Karpas-422 (cell line): Measurements from ENCODE around the gene OR4B1. TPM values are rescaled to one million over a fixed set of nuclear protein-coding genes. Genes with fewer than 3 reads are reported as not detected.
"Not testable (repeated sequence)": the region's sequence is repeated elsewhere in the genome, so short reads cannot be mapped to it uniquely, and the experiment has no call there.

Experiments
- DNase-seq: peaks from one replicate; pipeline ENCODE4 v3.0.0-alpha.2; 2015
- H2AFZ ChIP-seq: fragments of 200-600 bp; sonication (generic); 2 replicates; pipeline ENCODE4 v1.6.1; 2014; ENCODE audit warnings: antibody characterized with exemption, low read length, mixed read lengths
- H3K27ac ChIP-seq: fragments of 200-600 bp; sonication (generic); 2 replicates; pipeline ENCODE4 v1.5.1; 2014; ENCODE audit warnings: mild to moderate bottlenecking, low read length, moderate library complexity
- H3K27me3 ChIP-seq: fragments of 200-600 bp; sonication (generic); 2 replicates; pipeline ENCODE4 v1.6.1; 2014; ENCODE audit warnings: low read length, mixed read lengths
- H3K36me3 ChIP-seq: fragments of 200-600 bp; sonication (generic); 2 replicates; pipeline ENCODE4 v1.6.1; 2014; ENCODE audit warnings: low read length, mixed read lengths; ENCODE audit not compliant: insufficient read depth
- H3K4me1 ChIP-seq: fragments of 200-600 bp; sonication (generic); 2 replicates; pipeline ENCODE4 v1.6.1; 2014; ENCODE audit warnings: mild to moderate bottlenecking, low read length, mixed read lengths
- H3K4me2 ChIP-seq: fragments of 200-600 bp; sonication (generic); 2 replicates; pipeline ENCODE4 v1.6.1; 2014; ENCODE audit warnings: low read length, low read depth, mild to moderate bottlenecking; ENCODE audit not compliant: poor library complexity, severe bottlenecking
- H3K4me3 ChIP-seq: fragments of 200-600 bp; sonication (generic); 2 replicates; pipeline ENCODE4 v1.5.1; 2014; ENCODE audit warnings: mild to moderate bottlenecking, antibody characterized with exemption, low read length, mixed read lengths
- H3K79me2 ChIP-seq: fragments of 200-600 bp; sonication (generic); 2 replicates; pipeline ENCODE4 v1.6.1; 2014; ENCODE audit warnings: mild to moderate bottlenecking, low read length, mixed read lengths
- H3K9ac ChIP-seq: fragments of 200-600 bp; sonication (generic); 2 replicates; pipeline ENCODE4 v1.6.0; 2014; ENCODE audit warnings: low read length
- H3K9me2 ChIP-seq: fragments of 200-600 bp; sonication (generic), shearing (Covaris generic); replicated peaks from 2 replicates; pipeline ENCODE4 v1.6.0; 2014; ENCODE audit warnings: mild to moderate bottlenecking, low read length, moderate library complexity; ENCODE audit not compliant: insufficient read depth
- H3K9me3 ChIP-seq: fragments of 300-700, 200-600 bp; sonication (generic); 2 replicates; pipeline ENCODE4 v1.6.1; 2014; ENCODE audit warnings: low read length, mixed read lengths
- H4K20me1 ChIP-seq: fragments of 200-600 bp; sonication (generic); 2 replicates; pipeline ENCODE4 v1.6.1; 2014; ENCODE audit warnings: mild to moderate bottlenecking, antibody characterized with exemption, low read length, low read depth; ENCODE audit not compliant: insufficient read depth
- total RNA-seq: library from RNA; depleted of rRNA; stranded (reverse); fragments of >200 nt; shearing (Covaris generic); gene quantifications from 2 replicates; pipeline ENCODE4 v1.2.3, GENCODE V29; 2014; ENCODE audit warnings: low replicate concordance

The OR4B1 gene
- total RNA-seq, 1 experiment from 2014 or later: not detected

DNA sequence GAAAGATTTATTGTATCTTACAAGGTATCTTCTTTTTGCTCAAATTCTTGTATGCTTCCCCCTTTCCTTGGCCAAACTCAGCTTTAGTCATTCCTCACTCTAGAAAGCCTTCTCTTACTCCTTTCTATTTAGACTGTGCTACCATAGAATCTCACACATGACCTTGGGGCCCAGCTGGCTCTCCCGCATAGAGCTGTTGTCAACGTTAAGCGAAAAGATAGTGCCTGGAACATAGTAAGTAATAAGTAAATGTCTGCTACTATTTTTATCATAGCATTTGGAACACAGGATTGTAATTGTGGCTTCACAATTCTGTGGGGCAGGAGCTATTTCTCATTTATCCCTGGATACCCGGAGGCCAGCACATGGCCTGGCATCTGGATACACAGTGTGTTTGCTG lies 38.9 kb upstream of the OR4B1 start:
- H3K79me2 ChIP-seq: no peaks in the 10 kb centered on the region
- H4K20me1 ChIP-seq: no peaks in the 10 kb centered on the region
- no peaks in the 10 kb centered on the region for H3K27me3 ChIP-seq
- H3K9me3 ChIP-seq: no peaks in the 10 kb centered on the region
- H2AFZ ChIP-seq: no peak overlapping the region
- H3K27ac ChIP-seq: no peak overlapping the region
- H3K9ac ChIP-seq: no peak overlapping the region
- H3K9me2 ChIP-seq: no peaks in the 10 kb centered on the region
- no peak overlapping the region for H3K4me2 ChIP-seq
- H3K4me1 ChIP-seq: no peaks in the 10 kb centered on the region
- no peak overlapping the region for H3K4me3 ChIP-seq
- peak; percentile 38 for DNase-seq
- H3K36me3 ChIP-seq: peaks cover 11% of the 10 kb centered on the region

DNA sequence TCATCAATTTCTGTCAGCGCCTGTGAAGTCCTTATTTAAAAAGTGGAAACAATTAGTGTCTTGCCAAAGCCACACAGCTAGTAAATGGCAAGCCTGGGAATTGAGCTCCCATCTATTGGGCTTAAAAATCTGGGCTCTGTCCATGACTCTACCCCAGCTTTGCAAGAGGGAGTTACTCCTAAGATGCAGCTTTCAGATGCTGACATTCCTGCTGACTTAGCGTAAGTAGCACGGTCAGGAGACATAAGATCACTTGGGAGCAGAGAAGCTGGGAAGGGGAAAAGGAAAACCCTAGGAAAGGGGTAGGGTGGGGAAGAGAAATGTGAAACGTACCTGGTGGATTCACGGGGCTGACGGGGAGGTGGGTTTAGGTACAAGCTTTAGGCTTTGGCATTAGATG lies 36.0 kb upstream of the OR4B1 start:
- Histone ChIP-seq H3K36me3 (no peaks in the 10 kb centered on the region), H2AFZ (no peak overlapping the region), H3K4me3 (no peak overlapping the region), H3K27ac (no peak overlapping the region), H3K4me2 (no peak overlapping the region), H3K9me2 (no peaks in the 10 kb centered on the region), H3K79me2 (no peaks in the 10 kb centered on the region), H3K27me3 (no peaks in the 10 kb centered on the region), H4K20me1 (no peaks in the 10 kb centered on the region), H3K9me3 (no peaks in the 10 kb centered on the region), H3K9ac (no peak overlapping the region), H3K4me1 (no peaks in the 10 kb centered on the region)
- DNase-seq: peak; percentile 34

DNA sequence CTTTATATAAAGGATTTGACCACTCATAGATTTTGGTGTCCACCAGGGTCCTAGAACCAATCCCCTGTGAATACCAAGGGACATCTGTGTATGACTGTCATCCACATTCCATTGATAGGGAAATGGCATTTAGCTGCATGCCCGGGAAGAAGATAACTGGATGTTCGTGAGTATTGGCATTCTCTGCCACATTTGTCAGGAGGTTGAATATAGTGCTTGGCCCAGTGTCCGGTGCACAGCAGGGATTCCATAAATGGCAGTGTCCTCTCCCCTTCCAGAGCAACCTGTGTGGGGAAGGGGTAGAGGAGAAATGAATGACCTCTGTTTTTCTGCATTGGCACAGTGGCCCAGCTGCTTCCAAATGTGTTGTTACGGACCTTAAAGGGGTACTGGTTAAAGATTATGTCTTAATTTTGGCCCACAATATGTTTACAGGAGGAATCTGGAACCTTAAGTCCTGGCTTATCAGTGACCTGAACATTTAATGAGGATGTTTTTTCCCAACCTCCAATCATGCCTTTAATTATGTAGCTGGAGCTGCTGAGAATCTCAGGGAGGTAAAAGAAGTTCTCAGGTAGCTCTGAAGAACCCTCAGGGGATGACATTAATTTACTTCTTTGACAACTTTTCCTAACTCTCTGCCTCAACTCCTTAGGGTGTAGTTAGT lies 33.6 kb upstream of the OR4B1 start:
- Histone ChIP-seq H4K20me1 (no peaks in the 10 kb centered on the region), H3K4me1 (no peaks in the 10 kb centered on the region)

DNA sequence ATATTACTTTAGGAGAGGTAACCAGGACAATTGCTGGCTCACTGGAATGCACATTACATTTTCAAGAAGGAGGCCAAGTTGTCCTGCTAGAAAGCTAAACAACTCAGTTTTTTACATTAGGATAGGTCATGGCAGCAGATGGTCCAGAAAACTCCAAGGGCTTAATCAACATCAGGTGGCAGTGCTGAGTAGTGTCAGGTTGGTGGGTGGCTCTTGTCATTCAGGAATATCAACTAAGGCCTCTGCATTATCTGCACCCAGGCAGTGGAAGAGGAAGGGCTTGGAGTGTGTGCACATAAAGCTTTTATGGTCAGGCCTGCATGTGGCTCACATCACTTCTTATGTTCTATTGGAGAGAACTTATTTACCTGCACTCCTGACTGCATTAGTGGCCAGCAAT lies 32.2 kb upstream of the OR4B1 start:
- Histone ChIP-seq H3K36me3 (no peaks in the 10 kb centered on the region), H3K9ac (no peak overlapping the region), H3K4me1 (no peaks in the 10 kb centered on the region), H3K9me2 (no peaks in the 10 kb centered on the region), H3K9me3 (no peaks in the 10 kb centered on the region), H4K20me1 (no peaks in the 10 kb centered on the region), H2AFZ (no peak overlapping the region), H3K79me2 (no peaks in the 10 kb centered on the region), H3K4me2 (no peak overlapping the region), H3K27me3 (no peaks in the 10 kb centered on the region), H3K4me3 (no peak overlapping the region), H3K27ac (no peak overlapping the region)
- DNase-seq: no peak

More for the DNA sequence above, 33.6 kb upstream of the OR4B1 start:
- Histone ChIP-seq H2AFZ (no peak overlapping the region), H3K9ac (no peak overlapping the region), H3K9me3 (no peaks in the 10 kb centered on the region), H3K36me3 (no peaks in the 10 kb centered on the region), H3K79me2 (no peaks in the 10 kb centered on the region), H3K27ac (no peak overlapping the region), H3K4me3 (no peak overlapping the region), H3K9me2 (no peaks in the 10 kb centered on the region), H3K4me2 (no peak overlapping the region), H3K27me3 (no peaks in the 10 kb centered on the region)
- DNase-seq: no peak

DNA sequence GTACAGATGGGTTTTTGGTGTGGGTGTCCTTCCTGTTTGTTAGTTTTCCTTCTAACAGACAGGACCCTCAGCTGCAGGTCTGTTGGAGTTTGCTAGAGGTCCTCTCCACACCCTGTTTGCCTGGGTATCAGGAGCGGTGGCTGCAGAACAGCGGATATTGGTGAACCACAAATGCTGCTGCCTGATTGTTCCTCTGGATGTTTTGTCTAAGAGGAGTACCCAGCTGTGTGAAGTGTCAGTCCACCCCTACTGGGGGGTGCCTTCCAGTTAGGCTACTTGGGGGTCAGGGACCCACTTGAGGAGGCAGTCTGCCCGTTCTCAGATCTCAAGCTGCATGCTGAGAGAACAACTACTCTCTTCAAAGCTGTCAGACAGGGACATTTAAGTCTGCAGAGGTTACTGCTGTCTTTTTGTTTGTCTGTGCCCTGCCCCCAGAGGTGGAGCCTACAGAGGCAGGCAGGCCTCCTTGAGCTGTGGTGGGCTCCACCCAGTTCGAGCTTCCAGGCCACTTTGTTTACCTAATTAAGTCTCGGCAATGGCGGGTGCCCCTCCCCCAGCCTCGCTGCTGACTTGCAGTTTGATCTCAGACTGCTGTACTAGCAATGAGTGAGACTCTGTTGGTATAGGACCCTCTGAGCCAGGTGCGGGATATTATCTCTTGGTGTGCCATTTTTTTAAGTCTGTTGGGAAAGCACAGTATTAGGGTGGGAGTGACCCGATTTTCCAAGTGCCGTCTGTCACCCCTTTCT lies 25.5 kb upstream of the OR4B1 start:
- not testable (repeated sequence) for H3K79me2 ChIP-seq, H2AFZ ChIP-seq, H3K27me3 ChIP-seq, DNase-seq, H3K36me3 ChIP-seq, H3K4me1 ChIP-seq, H4K20me1 ChIP-seq, H3K4me3 ChIP-seq, H3K4me2 ChIP-seq, H3K27ac ChIP-seq, H3K9me3 ChIP-seq, H3K9me2 ChIP-seq, H3K9ac ChIP-seq

DNA sequence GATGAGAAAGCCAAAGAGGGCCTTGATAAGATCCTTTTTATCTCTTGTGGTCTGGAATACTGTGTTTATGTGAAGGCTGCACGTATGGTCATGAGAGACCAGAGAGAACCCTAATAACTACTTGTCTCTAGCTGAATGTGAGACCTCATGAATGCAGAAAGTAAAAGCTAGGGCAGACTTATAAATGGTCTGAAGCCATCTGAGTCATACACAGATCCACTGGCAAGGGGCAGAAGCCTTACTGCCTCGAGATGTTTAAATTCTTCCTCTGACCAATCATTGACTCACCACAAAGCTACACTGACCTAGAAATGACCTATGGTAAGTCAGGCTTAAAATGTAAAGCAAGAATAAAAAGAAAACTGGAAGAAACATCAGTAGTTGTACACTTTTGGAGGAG lies 22.7 kb upstream of the OR4B1 start:
- Histone ChIP-seq H3K9me3 (peaks cover 4% of the 10 kb centered on the region; the same call in 1 of the 2 replicates), H3K36me3 (no peaks in the 10 kb centered on the region), H3K9ac (no peak overlapping the region), H4K20me1 (no peaks in the 10 kb centered on the region), H3K27ac (no peak overlapping the region), H3K9me2 (no peaks in the 10 kb centered on the region; the same call in 1 of the 2 replicates), H3K4me2 (no peak overlapping the region), H3K4me1 (no peaks in the 10 kb centered on the region), H3K27me3 (peaks cover 8% of the 10 kb centered on the region; the same call in 1 of the 2 replicates), H3K79me2 (no peaks in the 10 kb centered on the region), H2AFZ (no peak overlapping the region), H3K4me3 (no peak overlapping the region)
- DNase-seq: no peak

DNA sequence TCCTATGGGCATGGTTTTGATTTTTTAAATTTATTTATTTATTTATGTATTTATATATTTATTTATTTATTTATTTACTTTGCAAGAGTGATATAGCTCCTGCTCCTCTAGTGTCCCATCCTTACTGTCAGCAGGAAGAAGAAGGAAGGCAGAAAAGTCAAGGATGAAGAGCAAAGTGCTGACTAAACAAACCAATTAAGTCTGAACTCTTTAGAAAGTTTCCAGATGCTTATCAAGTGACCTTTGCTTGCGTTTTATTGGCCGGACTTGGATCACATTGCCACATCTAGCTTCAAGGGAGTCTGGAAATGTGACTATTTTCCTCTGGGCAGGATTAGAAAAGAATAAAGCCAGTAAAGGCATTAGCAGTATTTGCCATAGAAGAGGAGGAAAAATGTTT lies 8.7 kb upstream of the OR4B1 start:
- no peak overlapping the region for H3K4me2 ChIP-seq
- H3K9me2 ChIP-seq: no peaks in the 10 kb centered on the region
- no peak overlapping the region for H3K4me3 ChIP-seq
- H3K9ac ChIP-seq: no peak overlapping the region
- H3K9me3 ChIP-seq: no peaks in the 10 kb centered on the region
- no peaks in the 10 kb centered on the region for H3K27me3 ChIP-seq
- no peak overlapping the region for H3K27ac ChIP-seq
- H2AFZ ChIP-seq: no peak overlapping the region
- H3K4me1 ChIP-seq: peaks cover under 1% of the 10 kb centered on the region
- no peak for DNase-seq
- H3K36me3 ChIP-seq: no peaks in the 10 kb centered on the region
- no peaks in the 10 kb centered on the region for H4K20me1 ChIP-seq
- H3K79me2 ChIP-seq: no peaks in the 10 kb centered on the region

DNA sequence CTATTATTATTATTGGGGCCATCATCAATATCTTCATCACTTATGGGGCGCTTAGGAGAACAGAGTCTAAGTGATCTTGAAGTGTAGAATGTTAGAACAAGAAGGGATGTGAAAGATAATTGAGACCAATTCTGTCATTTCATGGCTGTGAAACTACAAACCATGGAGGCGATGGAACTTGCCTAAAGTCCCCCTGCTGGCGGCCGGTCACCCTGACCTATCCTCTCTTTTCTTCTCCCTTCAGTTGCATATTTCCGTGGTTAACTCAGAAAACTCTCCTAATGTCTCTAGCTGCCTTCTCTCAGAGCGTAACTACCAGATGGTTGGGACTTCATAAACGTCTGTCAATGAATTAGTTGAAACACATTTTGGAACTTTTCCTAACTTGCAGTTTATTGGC lies 6.6 kb upstream of the OR4B1 start:
- H3K4me2 ChIP-seq: no peak overlapping the region
- H3K4me1 ChIP-seq: peaks cover 9% of the 10 kb centered on the region
- H3K9me2 ChIP-seq: no peaks in the 10 kb centered on the region
- H3K27me3 ChIP-seq: no peaks in the 10 kb centered on the region
- no peak overlapping the region for H3K4me3 ChIP-seq
- no peaks in the 10 kb centered on the region for H3K79me2 ChIP-seq
- no peaks in the 10 kb centered on the region for H3K9me3 ChIP-seq
- H2AFZ ChIP-seq: no peak overlapping the region
- H3K9ac ChIP-seq: no peak overlapping the region
- peak; percentile 62 for DNase-seq
- no peak overlapping the region for H3K27ac ChIP-seq
- no peaks in the 10 kb centered on the region for H4K20me1 ChIP-seq
- no peaks in the 10 kb centered on the region for H3K36me3 ChIP-seq
